H9 (cell line): Measurements from ENCODE around the gene PNKP. TPM values are rescaled to one million over a fixed set of nuclear protein-coding genes. Genes with fewer than 3 reads are reported as not detected.

ENCODE experiments used
- DNase-seq: peaks from one replicate; pipeline ENCODE4 v3.0.0-alpha.2; 2017
- H2AFZ ChIP-seq: one replicate; pipeline ENCODE4 v1.6.1; 2013; ENCODE audit warnings: mild to moderate bottlenecking, low read length, control low read depth, moderate library complexity
- H2AK5ac ChIP-seq: 2 replicates; pipeline ENCODE4 v1.6.1; 2013; ENCODE audit warnings: low read length, control low read depth, mixed read lengths; ENCODE audit not compliant: insufficient read length
- H2BK120ac ChIP-seq: one replicate; pipeline ENCODE4 v1.6.1; 2013; ENCODE audit warnings: low read depth, mild to moderate bottlenecking, low read length, control low read depth, inconsistent platforms; ENCODE audit not compliant: poor library complexity, severe bottlenecking
- H2BK12ac ChIP-seq: 2 replicates; pipeline ENCODE4 v1.6.1; 2013; ENCODE audit warnings: low read length, control low read depth, mixed read lengths, low read depth; ENCODE audit not compliant: insufficient read length
- H2BK15ac ChIP-seq: 2 replicates; pipeline ENCODE4 v1.6.1; 2013; ENCODE audit warnings: low read depth, low read length, control low read depth
- H2BK20ac ChIP-seq: one replicate; pipeline ENCODE4 v1.6.1; 2013; ENCODE audit warnings: low read depth, mild to moderate bottlenecking, low read length, control low read depth, inconsistent platforms; ENCODE audit not compliant: poor library complexity, severe bottlenecking
- H2BK5ac ChIP-seq: 2 replicates; pipeline ENCODE4 v1.6.1; 2013; ENCODE audit warnings: low read length, control low read depth, mixed read lengths; ENCODE audit not compliant: insufficient read length
- H3K14ac ChIP-seq: 2 replicates; pipeline ENCODE4 v1.6.1; 2013; ENCODE audit warnings: low read length, control low read depth; ENCODE audit not compliant: insufficient read depth
- H3K18ac ChIP-seq: 2 replicates; pipeline ENCODE4 v1.6.1; 2013; ENCODE audit warnings: low read depth, mild to moderate bottlenecking, mixed read lengths, low read length, control low read depth; ENCODE audit not compliant: insufficient read length
- H3K23ac ChIP-seq: 2 replicates; pipeline ENCODE4 v1.6.1; 2013; ENCODE audit warnings: low read length, control low read depth, mixed read lengths, low read depth; ENCODE audit not compliant: insufficient read length
- H3K23me2 ChIP-seq: 2 replicates; pipeline ENCODE4 v1.6.1; 2013; ENCODE audit warnings: low read depth, mild to moderate bottlenecking, mixed read lengths, low read length, control low read depth; ENCODE audit not compliant: insufficient read length, poor library complexity, severe bottlenecking
- H3K27ac ChIP-seq: 2 replicates; pipeline ENCODE4 v1.5.1; 2013; ENCODE audit warnings: low read length, control low read depth, mixed read lengths, low read depth; ENCODE audit not compliant: insufficient read length
- H3K27me3 ChIP-seq: 2 replicates; pipeline ENCODE4 v1.6.1; 2013; ENCODE audit warnings: low read length, control low read depth, inconsistent platforms; ENCODE audit not compliant: insufficient read depth
- H3K4ac ChIP-seq: 2 replicates; pipeline ENCODE4 v1.6.1; 2013; ENCODE audit warnings: low read depth, mild to moderate bottlenecking, control low read depth, inconsistent platforms, low read length, moderate library complexity
- H3K4me1 ChIP-seq: 2 replicates; pipeline ENCODE4 v1.6.1; 2013; ENCODE audit warnings: low read length, control low read depth, inconsistent platforms; ENCODE audit not compliant: insufficient read depth
- H3K4me2 ChIP-seq: 2 replicates; pipeline ENCODE4 v1.6.1; 2013; ENCODE audit warnings: low read length, control low read depth, mixed read lengths; ENCODE audit not compliant: insufficient read length, insufficient read depth
- H3K56ac ChIP-seq: 2 replicates; pipeline ENCODE4 v1.6.1; 2013; ENCODE audit warnings: low read depth, mild to moderate bottlenecking, mixed read lengths, low read length, control low read depth; ENCODE audit not compliant: insufficient read length
- H3K79me1 ChIP-seq: 2 replicates; pipeline ENCODE4 v1.6.1; 2013; ENCODE audit warnings: low read depth, mild to moderate bottlenecking, moderate library complexity, low read length, control low read depth, inconsistent platforms; ENCODE audit not compliant: insufficient read depth, poor library complexity, severe bottlenecking
- H3K79me2 ChIP-seq: 2 replicates; pipeline ENCODE4 v1.6.1; 2013; ENCODE audit warnings: low read length, control low read depth, inconsistent platforms; ENCODE audit not compliant: insufficient read depth
- H3K9ac ChIP-seq: 2 replicates; pipeline ENCODE4 v1.6.1; 2013; ENCODE audit warnings: low read length, control low read depth, mixed read lengths; ENCODE audit not compliant: insufficient read length; ENCODE audit errors: extremely low read depth
- H3K9me3 ChIP-seq: one replicate; pipeline ENCODE4 v1.6.1; 2013; ENCODE audit warnings: low read depth, low read length, inconsistent platforms; ENCODE audit not compliant: control insufficient read depth
- H3T11ph ChIP-seq: one replicate; pipeline ENCODE4 v1.6.1; 2013; ENCODE audit warnings: mild to moderate bottlenecking, low read length, control low read depth, inconsistent platforms
- H4K20me1 ChIP-seq: one replicate; pipeline ENCODE4 v1.6.1; 2013; ENCODE audit not compliant: control insufficient read depth, insufficient read length, insufficient read depth
- H4K5ac ChIP-seq: 2 replicates; pipeline ENCODE4 v1.6.1; 2013; ENCODE audit warnings: low read depth, mild to moderate bottlenecking, mixed read lengths, low read length, control low read depth; ENCODE audit not compliant: insufficient read length
- H4K8ac ChIP-seq: replicated peaks from 2 replicates; pipeline ENCODE4 v1.6.1; 2013; ENCODE audit warnings: low read length, control low read depth, mixed read lengths, low read depth; ENCODE audit not compliant: insufficient read length
- H4K91ac ChIP-seq: 2 replicates; pipeline ENCODE4 v1.6.1; 2013; ENCODE audit warnings: low read depth, mild to moderate bottlenecking, moderate library complexity, mixed read lengths, low read length, control low read depth; ENCODE audit not compliant: insufficient read length
- H3K27ac Mint-ChIP-seq, 3 experiments: 2 replicates in 2 of 3; 3 replicates in 1 of 3; pipeline ENCODE4 v1.8.0; 2020 to 2021; ENCODE audit warnings: mixed read lengths in 3 of 3, mild to moderate bottlenecking in 1 of 3, moderate library complexity in 1 of 3
- H3K27me3 Mint-ChIP-seq: 2 replicates; pipeline ENCODE4 v1.8.0; 2021; ENCODE audit warnings: low read depth, mild to moderate bottlenecking, moderate library complexity, mixed read lengths
- H3K36me3 Mint-ChIP-seq, 3 experiments: 2 replicates in 2 of 3; 3 replicates in 1 of 3; pipeline ENCODE4 v1.8.0; 2020 to 2021; ENCODE audit warnings: low read depth in 3 of 3, mixed read lengths in 3 of 3; ENCODE audit not compliant: insufficient read depth in 1 of 3
- H3K4me1 Mint-ChIP-seq, 2 experiments: 2 replicates each; pipeline ENCODE4 v1.8.0; 2020; ENCODE audit warnings: mixed read lengths in 2 of 2
- H3K4me3 Mint-ChIP-seq, 2 experiments: 2 replicates in 1 of 2; 3 replicates in 1 of 2; pipeline ENCODE4 v1.8.0; 2020 to 2021; ENCODE audit warnings: mild to moderate bottlenecking in 2 of 2, mixed read lengths in 2 of 2, moderate library complexity in 1 of 2
- H3K9me3 Mint-ChIP-seq, 2 experiments: 2 replicates in 1 of 2; 3 replicates in 1 of 2; pipeline ENCODE4 v1.8.0; 2020; ENCODE audit warnings: mild to moderate bottlenecking in 2 of 2, mixed read lengths in 2 of 2, moderate library complexity in 1 of 2
- CTCF ChIP-seq: fragments of 200-600 bp; sonication (generic); conservative IDR thresholded peaks from 3 replicates; pipeline ENCODE4 v1.8.0; 2021; ENCODE audit warnings: antibody characterized with exemption, mild to moderate bottlenecking
- WGBS: extraction: QIAGEN DNeasy Blood & Tissue Kit; methylation state at CpG from one replicate; pipeline ENCODE4 v1.1.7; 2013; ENCODE audit warnings: missing lambda C conversion rate, low lambda C conversion rate, mixed read lengths; ENCODE audit not compliant: insufficient read length; ENCODE audit errors: extremely low coverage; 5-methylcytosine and 5-hydroxymethylcytosine counted together
- total RNA-seq: library from RNA; stranded (reverse); gene quantifications from 2 replicates; pipeline ENCODE4 v1.2.1, GENCODE V29; 2021

PNKP gene
- total RNA-seq, 1 experiment from 2014 or later, result 157 TPM

GRCh38 chr19:49894011-49894664, 26.8 kb upstream of the PNKP start:
- Mint-ChIP-seq H3K9me3 (peaks cover 0 to 5% of the 10 kb centered on the region in 2 experiments; a peak in 1 of 5 replicates), H3K27ac (no peak overlapping the region; a peak in 1 of 7 replicates), H3K4me3 (no peak overlapping the region), H3K4me1 (peaks cover 11 to 34% of the 10 kb centered on the region in 2 experiments), H3K27me3 (peaks cover 60% of the 10 kb centered on the region), H3K36me3 (peaks cover 5 to 6% (median 5%) of the 10 kb centered on the region in 3 experiments; a peak in 5 of 7 replicates)
- Histone ChIP-seq H2BK12ac (no peak overlapping the region), H2BK20ac (no peak overlapping the region), H3K79me2 (no peaks in the 10 kb centered on the region), H2BK15ac (no peak overlapping the region), H3K9me3 (no peaks in the 10 kb centered on the region), H4K8ac (no peak overlapping the region), H3K4me1 (no peaks in the 10 kb centered on the region), H3K18ac (no peak overlapping the region), H4K5ac (no peak overlapping the region), H2AFZ (no peak overlapping the region), H3K4ac (no peak overlapping the region), H4K20me1 (peaks cover 5% of the 10 kb centered on the region), H3K27ac (no peak overlapping the region), H3K56ac (no peak overlapping the region), H3K27me3 (no peaks in the 10 kb centered on the region; the same call in 1 of the 2 replicates), H3K79me1 (no peaks in the 10 kb centered on the region), H3K9ac (no peak overlapping the region), H3K14ac (no peak overlapping the region), H3K23me2 (peaks cover 3% of the 10 kb centered on the region), H3K23ac (no peak overlapping the region), H3K4me2 (no peak overlapping the region), H2AK5ac (no peak overlapping the region), H3T11ph (no peak overlapping the region), H2BK5ac (no peak overlapping the region), H4K91ac (no peak overlapping the region), H2BK120ac (no peak overlapping the region)
- no CpG with 5 or more reads among the region's 18 CpGs for WGBS
- no peak for DNase-seq
- no peak for TF ChIP-seq CTCF
